ENCODE results near the gene GPR84.
"Not testable (repeated sequence)": the region's sequence is repeated elsewhere in the genome, so short reads cannot be mapped to it uniquely, and the experiment has no call there.

Gene GPR84

DNA sequence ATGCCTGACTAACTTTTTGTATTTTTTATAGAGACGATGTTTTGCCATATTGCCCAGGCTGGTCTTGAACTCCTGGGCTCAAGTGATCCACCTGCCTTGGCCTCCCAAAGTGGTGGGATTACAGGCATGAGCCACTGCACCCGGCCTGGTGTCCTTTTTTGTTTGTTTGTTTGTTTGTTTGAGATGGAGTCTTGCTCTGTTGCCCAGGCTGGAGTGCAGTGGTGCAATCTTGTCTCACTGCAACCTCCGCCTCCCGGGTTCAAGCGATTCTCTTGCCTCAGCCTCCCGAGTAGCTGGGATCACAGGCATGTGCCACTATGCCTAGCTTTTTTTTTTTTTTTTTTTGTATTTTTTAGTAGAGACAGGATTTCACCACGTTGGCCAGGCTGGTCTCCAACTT is 10.0 kb downstream of the GPR84 start:
- not testable (repeated sequence) for DNase-seq

DNA sequence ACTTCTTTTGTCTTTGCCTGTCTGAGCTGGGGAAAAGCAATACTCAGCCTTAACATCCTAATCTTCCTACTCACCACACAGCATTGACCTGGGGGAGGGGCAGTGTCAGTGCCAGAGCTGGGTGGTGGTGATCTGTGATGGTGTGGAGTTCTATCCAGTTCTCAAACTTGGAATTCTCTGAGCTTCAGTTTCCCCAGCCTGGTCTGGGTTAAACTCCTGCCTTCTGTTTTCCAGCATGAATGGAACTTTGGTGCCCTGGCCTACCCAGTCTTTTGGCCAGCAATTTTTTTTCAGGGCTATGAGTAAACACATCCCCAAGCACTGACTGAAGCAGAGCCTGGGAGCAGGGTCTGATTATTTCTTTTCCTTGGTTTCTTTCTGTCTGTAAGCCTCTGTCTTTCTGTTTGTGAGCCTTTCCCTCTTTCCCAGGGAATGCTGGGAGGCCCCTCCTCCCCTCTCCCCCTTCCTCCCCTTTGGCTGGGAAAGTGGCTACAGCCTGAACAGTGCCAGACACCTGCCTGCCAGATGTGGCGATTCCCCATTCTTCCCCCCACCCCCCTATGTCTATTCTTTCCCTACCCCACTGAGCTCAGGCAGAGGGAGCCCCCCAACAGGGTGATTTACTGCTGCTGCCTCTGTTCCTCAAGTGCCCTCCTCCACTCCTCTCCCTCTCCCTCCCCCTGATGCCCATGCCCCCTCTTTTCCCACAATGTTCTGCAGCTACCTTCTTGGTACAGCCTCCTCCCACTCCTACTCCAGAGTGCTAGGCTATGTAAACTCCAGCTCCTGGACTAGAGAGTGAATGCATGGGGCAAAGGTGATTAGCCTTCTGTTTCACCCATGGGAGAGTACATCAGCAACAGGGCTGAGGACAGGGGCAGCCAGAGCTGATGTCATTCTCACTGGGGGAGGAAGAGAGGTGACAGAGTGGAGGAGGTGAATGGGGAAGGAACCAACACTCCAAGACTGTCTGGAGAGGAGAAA is 11.1 kb downstream of the GPR84 start:
- no peak for DNase-seq

DNA sequence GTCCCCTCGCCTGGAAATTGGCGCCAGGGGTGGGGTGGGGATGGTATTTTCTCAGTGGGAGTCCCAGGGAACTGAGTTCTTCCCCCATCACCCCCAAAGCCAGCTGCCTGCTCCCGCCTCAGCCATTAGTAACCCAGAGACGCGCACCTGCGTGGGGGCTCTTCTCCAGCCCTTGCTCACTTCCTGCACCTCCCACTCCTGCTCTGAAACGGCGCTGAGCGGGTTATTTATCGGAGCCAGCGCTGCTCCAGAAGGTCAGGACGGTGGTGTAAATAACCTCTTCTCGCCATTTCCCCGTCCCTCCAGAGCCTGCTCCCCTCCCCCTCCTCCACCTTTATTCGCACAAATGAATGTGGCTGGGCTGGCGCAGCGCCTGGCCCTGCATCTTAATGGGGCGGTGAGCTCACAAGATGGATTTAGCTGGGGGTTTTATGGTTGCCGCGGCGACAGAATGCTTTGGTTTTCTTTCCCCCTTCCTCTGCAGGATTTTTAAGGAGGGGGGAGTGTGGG is 12.2 kb downstream of the GPR84 start:
- DNase-seq: no peak

DNA sequence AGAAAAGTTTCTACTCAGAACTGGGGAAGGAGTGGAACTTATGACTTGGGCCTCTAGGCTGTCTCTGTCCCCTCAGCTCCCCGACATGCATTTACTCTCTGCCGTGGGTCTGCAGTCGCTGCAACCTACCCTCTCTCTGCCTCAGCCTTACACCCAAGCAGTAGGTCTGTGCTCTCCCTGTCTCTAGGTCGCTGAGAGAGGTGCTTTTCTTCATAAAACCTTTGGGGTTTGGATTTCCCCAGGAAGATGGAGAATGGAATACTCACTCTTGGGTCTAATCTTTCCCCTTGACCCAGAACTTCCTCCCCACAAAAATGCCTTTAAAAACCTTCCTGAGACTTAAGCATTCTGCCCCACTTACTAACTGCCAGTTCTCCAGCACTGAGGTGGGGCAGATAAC is 12.9 kb downstream of the GPR84 start:
- DNase-seq: no peak

DNA sequence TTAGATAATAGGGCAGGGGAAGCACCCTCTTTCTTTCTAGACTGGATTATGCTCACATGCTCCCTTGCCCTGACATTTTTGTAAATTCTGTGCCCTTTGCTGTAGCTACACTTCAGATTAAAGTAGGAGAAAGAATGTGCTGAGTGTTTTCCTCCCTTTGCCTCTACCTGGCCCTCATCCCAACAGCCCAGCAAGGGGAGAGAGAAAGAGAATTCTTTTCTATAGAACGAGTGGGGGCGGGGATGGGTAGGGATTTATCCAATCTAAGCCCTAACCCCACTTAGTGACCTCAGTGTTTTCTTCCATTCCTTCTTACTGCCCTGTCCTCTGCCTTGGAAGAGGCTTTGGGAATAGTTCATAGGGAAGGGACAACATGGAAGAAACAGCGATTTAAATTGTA is 13.5 kb downstream of the GPR84 start:
- no peak for DNase-seq

DNA sequence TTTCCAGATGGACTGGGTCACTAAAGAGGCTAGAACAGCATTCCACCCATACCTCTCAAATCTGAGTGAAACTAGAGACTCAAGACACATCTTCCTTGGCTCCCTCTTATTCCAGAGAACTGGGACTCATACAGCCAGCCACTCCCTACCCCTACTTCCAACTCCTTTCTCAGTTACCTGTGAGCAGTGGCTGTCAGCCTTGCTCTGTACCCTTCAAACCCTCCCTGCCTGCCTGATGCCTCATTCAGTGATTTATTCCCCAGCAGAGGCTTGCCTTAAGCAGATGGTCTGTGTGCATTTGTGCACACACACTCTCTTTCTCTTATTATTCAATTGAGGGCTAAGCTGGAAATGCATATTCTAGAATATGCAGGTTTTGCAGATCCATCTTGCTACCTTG is 14.6 kb downstream of the GPR84 start:
- no peak for DNase-seq

DNA sequence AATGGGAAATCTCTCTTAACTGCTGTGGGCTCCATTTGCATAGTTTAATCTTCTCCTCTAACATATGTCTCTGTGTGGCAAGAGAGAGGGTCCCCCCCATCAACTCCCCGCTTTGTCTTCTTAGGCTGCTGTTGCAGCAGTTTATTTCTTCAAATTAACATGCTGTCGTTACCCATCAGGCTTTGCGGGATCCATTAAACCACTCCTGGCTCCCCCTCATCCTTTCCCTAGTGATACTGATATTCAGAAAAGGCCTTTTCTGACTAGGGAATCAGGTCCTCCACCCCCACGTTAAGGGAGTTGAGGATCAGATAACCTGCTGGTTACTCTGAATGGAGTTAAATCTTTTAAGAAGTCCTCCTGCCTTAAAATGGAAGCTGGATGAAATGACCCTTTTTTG is 15.2 kb downstream of the GPR84 start:
- no peak for DNase-seq

DNA sequence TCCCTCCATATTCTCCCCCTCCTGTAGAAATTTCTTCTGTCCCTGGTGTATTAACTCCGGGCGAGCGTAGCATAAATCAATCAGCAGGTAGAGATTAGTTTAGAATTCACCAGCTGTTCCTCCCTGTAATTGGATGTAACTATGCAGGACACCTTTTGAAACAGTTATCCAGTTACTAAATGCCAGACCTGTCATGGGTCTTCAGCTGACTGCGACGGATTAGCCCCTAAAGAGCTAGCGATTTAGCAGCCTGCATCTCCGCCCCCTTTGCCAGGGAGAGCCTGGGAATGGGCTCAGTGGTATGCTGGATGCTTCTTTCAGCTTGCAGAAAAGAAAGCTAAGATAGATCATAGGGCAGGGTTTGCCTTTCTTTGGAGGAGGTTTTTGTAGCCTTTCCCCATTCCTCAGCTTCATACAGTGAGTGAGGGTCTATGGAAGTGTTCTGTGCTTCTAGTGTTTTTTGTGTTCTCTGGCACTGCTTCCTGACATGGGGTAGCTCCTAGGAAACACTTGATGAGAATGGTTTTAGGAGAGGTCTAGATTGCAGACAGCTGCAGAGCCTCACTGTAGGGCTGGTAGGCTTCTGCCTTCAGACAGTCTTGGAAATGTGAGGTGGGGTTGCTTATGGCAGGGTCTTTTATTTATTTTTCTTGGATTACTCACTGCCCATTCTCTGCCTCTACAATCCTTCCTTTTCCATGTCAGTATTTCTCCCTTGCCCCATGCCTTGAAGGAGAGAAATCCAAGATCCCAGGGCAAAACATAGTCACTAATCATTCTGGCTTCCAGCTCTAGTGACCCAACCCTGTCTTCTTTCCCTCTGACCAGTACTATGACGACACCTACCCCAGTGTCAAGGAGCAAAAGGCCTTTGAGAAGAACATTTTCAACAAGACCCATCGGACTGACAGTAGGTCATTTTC is 22.6 kb downstream of the GPR84 start:
- no peak for DNase-seq

DNA sequence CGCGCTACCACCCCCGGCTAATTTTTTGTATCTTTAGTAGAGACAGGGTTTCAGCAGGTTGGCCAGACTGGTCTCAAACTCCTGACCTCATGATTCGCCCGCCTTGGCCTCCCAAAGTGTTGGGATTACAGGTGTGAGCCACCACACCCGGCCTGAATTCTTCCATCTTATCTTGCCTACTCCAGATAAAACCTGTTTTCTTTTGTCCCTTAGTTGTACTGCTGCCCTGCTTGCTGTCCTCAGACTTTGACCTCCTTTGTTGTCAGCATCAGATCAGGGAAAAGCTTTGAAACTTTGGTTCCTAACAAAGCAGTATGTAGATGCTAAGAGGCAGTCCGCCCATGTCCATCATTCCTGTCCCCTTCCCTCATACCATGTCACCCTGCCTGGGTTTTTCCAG is 23.4 kb downstream of the GPR84 start:
- DNase-seq: no peak

DNA sequence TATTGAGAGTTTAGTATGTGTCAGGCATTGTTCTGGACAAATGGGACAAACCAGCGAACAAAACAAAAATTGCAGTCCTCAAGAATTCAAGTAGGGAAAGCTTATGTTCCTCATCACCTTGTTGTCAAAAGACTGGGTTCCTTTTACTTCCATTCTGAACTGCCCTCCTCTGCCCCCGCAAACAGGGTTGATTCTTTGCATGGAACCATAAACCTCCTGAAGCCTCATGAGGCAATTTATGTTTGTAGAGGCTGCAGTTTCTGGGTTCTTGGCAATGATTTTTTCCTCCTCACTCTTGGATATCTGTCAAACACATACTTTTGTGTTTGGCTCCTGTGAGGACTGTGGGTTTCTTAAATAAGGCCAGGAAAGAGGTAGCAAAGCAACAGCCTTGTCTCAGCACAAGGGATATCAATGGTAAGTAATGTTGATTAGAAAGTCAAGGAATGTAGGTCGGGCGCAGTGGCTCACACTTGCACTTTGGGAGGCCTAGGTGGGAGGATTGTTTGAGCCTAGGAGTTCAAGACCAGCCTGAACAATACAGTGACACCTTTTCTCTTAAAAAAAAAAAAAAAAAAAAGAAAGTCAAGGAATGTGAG is 25.5 kb downstream of the GPR84 start:
- no peak for DNase-seq

DNA sequence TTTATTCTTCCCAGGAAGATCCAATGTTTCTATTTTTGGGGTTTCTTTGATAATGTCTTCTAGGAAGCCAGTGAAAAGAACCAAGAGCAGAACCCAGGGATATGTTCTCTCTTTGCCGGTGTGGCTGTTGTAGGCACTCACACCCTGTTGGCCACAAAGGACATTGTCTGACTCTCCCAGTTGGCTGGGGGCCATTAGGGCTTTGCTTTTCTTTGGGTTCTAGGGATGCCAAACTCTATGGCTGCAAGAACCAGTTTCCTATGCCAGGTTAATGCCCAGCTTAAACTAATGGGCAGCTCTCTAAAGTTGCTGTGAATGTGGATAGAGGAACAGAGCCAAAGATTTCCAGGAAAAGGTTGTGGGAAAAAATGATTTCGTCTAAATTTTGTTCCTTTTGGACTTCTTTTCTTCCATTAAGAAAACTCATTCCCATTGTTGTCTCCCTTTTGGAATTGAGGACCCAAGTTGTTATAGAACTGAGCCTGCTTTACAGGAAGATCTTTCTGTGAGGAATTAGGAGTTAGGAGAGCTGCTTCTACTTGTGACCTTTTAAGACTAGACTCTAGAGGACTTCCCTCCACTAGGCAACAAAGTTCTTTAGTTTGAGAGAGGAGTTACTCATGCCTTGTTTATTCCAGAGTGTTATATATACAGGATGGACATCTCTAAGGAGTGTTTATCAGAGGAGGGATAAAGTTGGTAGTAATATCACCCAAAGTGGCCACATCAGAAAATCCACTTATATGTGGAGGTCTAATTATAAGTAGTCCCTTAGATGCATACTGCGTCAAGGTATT is 26.2 kb downstream of the GPR84 start:
- no peak for DNase-seq

DNA sequence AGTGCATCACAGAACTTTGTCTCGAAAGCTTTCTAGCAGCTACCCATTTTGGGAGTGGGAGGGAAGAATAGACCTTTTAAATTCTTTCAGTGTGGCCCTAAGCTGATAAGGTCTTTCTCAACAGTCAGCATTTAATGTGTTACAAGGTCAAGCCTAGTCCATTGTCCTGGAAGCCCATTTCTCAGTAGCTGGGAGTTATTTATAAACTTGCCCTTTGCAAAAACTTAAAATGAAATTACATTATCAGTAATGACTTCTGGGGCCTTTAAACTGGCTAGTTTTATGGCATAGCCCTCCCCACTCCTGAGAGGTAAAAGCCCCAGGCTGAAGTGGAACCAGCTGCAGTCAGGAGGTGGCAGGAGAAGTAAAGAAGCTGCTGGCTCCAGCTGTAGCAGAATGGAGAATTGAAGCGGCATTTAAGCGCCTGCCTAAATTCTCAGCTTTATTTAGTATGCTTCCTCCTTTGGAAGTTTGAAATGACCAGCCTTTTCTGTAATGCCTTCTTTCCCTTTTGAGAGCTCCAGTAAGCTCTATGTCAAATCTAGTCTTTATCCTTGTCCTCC is 26.9 kb downstream of the GPR84 start:
- DNase-seq: no peak

DNA sequence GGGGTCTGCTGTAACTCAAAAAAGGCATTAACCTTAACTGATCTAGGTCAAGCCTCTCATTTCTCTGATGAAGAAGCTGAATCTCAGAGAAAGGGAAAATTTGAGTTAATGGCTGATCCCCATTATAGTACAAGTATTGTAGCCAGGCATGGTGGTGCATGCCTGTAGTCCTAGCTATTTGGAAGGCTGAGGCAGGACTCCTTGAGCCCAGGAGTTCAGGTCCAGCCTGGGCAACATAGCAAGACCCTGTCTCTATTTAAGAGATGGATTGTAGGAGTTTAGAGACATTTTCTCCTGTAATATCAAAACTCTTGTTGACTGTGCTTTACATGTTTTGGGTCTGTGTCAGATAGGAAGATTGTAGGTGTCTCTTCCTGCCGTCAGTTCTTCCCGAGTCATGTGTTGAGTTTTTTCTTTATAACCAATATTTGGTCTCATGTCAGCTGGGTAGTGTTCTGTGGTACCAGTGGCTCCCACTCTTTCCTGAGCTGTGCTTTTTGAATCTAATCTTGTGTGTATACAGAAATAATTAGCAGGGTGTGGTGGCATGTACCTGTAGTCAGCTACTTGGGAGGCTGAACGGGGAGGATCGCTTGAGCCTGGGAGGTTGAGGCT is 30.8 kb downstream of the GPR84 start:
- DNase-seq: no peak

DNA sequence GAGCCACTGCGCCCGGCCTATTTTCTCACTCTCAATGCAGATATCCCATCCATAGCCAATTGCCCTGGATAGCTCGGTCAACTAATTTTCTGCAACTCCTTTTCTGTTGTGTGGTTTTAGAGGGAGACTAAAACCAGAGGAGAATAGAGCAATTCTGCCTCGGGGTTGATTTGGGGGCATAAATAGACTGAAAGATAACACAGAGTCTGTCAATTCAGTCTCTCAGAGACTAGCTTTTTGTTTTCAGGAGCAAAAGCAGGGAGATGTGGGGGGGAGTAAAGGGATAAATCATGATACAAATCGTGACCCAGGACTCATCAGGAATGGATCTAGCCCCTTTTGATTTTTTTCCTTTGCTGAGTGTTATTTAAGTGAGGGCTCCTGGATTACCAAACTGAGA is 32.8 kb downstream of the GPR84 start:
- DNase-seq: no peak

DNA sequence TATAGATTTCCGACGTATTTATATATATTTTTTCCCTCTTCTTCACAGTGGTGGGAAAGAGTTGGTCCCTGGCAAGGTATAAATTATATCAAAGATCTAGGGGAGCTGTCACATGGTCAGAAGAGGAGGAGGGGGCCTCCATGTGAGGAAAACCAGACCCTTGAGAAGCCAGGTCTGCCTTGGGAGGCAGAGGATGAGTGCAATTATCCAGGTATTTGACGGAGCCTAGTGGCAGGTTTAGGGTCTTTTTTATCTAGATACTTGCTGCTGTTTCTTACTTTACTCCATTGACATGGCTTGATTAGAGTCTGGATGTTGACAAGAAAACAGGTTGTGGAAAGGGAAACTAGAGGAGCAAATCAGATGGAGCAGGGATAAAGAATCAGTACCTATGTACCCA is 33.8 kb downstream of the GPR84 start:
- DNase-seq: no peak

DNA sequence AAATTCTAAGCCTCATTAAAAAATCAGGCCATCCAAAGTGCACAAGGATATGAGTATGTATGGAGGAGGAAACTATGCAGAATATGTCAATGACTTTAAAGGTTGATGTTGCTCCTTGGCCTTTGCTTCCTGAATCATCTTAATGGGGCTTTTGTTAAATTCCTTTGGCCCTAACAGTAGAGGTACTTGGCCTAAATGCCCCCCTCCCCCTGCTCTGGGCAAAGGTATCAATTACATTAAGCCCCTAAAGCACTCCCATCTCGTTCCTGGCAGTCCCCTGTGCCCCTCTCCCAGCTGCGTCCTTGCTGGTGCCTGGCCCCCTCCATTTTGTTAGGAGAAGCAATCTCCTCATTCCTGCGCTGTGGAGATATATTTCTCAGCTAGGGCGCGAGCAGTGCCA is 34.5 kb downstream of the GPR84 start:
- DNase-seq: no peak

DNA sequence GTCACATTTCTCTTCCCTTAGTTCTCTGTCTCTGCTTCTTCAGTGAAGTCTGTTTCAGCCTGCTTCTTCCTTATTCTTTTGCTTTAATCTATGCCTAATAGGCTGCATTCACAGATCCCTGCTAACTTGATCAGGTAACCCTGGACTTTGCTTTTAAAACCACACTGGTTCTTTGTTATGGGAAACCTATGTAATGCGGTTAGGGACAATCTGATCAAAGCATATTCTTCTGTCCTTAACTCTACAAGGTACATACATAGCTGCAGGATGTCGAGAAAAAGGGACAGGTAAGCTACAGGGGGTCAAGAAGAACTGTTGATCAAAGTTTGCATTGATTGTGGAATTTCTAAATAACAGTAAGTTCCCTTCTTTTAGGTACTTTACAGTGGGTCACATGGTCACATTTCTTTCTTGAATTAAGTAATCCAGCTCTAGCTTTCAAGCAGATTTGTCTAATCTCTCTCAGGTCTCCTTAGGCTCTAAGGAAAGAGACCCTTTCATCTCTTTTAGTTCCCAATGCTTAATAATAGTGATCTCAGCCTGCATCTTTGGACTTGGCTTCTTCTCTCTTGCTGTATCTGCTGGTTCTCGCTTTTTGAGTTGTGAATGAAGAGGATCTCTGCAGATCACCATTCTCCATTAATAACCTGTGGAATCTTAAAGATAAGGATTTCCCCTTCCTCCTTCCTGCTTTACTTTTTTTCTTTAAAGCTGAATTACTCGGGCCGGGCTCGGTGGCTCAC is 35.5 kb downstream of the GPR84 start:
- DNase-seq: no peak

DNA sequence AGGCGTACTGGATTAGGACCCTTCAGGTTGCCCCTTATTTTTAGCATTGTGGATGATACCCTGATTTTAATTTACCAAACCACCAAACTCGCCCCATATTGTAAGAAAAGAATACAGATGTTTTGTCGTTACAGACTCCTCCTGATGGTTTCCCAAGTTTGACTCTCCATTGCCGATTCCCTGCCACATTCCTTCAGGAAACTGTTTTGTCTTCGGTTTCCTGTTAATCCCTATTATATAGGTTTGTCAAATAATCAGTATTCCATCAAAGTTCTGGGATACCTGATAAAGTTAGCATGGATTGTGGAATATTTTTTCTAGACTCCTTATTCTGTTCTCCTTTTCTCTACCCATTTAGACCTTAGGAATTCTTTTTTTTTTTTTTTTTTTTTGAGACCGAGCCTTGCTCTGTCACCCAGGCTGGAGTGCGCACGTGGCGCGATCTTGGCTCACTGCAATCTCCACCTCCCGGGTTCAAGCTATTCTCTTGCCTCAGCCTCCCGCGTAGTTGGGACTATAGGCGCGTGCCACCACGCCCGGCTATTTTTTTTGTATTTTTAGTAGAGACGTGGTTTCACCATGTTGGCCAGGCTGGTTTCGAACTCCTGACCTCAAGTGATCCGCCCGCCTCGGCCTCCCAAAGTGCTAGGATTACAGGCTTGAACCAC is 38.7 kb downstream of the GPR84 start:
- DNase-seq: not testable (repeated sequence)

DNA sequence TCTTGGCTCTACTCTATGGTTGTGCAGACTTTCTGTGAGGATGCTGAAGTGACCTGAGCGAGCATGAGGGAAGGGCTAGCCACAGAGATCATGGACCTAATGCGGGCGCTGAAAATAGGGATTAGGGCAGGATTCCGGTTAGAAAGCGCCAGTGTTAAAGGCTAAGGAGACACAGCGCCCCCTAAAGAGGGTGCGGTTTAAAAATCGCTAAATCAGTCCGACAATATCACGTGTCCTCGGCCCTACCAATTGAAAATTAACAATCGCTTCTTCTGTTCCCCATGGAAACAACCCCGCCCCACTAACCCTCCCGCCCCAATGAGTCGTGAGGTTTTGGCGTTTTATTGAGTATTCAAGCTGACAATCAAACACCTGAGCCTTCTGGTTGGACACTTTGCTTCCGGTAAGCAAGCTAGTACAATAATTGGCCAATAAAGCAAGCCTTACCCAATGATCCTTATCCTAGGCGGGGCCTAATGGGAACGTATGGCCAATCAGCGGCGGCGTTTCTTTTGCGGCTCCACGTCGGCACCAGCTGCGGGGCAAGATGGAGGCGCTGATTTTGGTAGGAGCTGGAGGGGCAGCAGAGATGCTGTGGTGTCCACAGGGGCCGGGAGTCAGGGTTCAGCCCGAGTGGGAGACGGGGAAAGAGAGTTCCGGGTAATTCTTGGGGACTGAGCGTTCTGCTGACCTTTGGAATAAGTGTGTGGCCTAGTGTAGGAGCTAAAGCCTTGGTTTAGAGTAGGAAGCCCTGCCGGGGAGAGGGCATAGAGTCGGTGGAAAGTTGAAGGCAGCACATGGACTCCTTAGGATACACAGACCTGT is 39.5 kb downstream of the GPR84 start, which contains the start of gene COPZ1:
TSS of gene COPZ1 (plus strand) at position 515 of the 825 bp plus-strand sequence. CDS start at position 548, 33 bp downstream.
- DNase-seq: peak; percentile 98 to 99
